AML-193 (cell line): ENCODE measurements around the gene ZBTB49.

Experiments
- DNase-seq, 2 experiments: peaks; one replicate each; lab custom pipeline; 2025; lab: John Stamatoyannopoulos, UW

The ZBTB49 gene

DNA sequence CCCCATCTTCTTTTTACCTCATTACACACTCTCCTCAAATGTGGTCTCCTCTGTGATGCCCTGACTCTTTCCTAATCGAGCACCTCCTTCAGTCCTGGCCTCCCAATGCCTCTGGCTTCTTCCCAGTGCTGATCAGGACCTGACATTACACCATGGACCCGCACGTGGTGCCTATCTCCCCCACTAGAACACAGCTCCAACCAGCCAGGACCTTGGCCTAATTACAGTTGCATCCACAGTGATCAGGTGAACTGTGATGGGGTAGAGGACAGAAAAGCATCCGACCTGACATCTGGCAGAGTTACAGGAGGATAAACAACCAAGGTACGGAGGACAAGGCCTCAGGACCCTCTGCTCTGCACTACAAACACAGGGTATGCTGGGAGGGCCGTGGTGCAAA, 12.5 kb upstream of the ZBTB49 start:
- no peak for DNase-seq

DNA sequence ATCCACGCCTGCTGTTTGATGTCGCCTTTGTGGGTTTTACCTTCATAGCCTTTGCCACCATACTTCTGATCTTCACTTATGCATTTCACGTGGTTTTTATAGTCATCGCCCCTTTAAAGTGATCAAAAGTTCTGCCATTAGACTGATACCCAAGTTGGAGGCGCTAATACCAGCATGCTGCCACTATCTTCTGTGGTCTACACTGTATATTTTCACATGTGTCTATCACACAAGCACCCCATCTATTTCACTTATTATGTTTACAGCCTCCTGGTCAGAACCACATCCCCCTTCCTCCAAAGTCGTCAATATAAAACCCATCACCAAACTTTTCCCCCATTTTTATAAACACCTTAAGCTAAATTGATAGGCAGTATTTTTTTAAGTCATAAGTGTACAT, 8.3 kb upstream of the ZBTB49 start:
- no peak for DNase-seq

DNA sequence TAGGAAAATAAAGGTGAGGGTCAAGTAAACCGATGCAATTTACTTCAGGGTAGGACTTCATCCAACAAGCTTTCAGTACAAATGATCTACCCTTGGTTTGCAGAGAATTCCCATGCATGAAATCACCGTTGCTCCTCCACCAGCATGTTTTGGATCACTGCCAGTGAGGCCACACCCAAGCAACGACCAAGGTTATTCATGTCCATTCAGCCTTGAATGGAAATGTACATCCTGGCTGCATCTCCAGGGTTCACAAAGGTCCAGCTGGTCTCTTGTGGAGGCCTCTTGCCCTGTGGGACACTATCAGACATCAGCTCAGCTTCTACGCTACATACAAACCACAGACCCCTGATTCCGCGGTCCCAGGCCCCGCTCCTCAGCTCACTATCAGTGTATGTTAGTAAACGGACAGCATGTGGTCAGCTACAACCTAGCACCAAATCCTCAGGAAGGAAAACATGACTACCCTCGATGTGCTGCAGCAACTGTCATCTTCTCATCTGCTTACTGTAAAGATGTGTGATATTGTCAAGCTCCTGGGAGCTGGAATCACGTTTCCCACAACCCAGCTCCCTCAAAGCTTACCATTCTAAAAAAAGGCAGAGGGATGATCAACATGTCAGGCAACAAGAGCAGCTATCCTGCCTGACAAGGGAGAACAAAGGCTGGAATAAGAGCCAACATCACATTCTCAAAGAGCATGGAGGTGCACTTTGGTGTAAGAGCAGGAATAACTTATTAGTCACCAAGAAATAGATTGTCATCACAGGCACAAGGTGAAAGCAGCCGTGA, 5.0 kb upstream of the ZBTB49 start:
- no peak for DNase-seq

DNA sequence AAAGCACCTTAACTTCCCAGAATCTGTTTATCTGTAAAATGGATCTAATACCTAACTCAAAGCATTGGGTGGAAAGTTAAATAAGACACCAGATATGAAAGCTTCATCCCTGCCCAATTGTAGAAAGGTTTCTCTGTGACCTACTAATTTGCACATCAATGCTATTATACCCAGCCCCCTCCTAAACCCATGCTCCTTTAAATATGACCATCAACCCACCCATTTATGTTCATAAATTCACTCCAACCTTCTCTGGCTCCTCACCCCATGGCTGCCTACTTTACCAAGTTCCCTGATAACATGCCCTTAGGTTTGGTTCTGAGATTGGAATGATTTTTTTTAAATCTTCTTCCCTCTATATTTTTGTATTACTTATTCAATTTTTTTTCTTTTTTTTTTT, 2.0 kb upstream of the ZBTB49 start:
- no peak for DNase-seq

DNA sequence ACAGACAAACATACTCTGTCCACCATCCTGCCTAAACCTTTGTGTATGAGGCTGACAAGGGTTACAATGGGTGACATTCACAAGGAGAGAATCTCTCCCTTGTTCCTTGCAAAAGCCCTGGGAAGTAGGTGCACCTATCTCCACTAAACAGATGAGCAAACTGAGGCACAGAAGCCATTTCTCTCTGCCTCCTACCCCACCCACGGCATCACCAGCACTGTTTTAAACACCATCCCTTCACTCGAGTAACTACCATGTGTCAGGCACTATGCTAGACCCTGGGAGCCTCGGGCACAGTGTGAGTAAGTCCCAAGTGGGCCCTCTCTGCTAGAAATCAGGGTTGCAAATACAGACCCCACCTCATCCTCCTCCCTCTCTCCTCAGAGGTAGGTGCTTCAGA, 996 bp upstream of the ZBTB49 start:
- DNase-seq, result no peak

DNA sequence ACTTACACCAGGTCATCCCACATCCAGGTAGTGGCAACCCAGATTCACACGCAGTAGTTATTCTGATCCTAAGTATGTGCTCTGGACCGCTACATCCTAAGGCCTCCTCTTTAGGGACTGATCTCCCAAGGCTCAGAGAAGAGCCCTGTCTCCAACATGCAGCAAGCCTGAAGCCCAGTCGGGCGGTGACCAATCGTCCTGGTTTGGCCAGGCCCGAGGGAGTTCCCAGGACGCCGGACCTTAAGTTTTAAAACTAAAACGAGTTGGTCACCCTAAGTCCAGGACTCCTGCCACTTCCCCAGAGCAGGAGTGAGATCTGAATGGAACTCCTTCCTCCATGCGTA, 482 bp upstream of the ZBTB49 start:
- no peak for DNase-seq

DNA sequence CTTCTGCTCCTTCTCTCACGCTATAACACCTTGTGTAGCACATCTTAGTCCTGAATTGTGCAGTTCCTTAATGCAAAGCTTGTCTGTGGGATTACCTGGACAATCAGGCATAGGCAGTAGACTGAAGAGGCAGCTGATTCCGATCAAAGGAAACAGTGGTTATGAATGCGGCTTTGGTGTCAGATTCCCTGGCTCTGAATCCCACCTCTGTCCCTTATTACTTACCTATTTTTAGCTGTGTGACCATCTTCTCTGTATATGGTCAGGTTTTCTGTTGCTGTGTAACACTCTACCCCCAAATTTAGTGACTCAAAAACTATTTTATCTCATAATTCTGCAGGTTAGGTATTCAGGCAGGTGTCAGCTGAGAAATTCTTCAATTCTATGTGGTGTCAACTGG, 3.2 kb downstream of the ZBTB49 start:
- DNase-seq, result no peak

DNA sequence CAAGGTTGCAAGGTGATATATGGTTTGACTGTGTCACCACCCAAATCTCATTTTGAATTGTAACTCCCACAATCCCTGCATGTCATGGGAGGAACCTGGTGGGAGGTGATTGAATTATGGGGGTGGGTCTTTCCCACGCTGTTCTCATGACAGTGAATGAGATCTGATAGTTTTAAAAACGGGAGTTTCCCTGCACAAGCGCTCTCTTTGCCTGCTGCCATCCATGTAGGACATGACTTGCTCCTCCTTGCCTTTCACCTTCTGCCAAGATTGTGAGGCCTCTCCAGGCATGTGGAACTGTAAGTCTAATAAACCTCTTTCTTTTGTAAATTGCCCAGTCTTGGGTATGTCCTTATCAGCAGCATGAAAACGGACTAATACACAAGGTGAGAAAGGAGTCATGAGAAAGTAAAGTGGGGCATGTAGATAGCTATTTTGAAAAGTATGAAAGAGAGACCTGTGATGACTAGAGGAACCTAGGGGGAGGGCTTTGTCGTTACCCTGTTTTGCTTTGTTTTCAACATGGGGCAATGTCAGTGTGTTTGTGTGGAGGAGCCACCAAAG, 6.3 kb downstream of the ZBTB49 start:
- no peak for DNase-seq

DNA sequence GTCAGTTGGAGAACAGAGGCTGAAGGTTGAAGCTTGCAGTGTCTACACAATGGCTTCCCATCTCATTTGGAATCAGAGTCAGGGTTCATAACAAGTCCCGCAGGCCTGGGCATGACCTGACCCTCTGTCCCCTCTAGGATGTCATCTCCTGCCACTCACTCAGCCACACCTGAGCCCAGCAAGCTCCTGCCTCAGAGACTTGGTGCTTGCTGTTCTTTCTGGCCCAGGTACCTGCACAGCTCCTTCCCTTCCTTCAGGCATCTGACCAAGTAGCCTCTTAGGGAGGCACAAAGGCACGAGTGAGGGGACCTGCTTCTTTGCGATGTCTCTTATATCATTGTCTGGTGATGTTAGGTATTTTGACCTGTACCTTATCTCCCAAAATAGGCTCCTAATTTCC, 9.0 kb downstream of the ZBTB49 start:
- DNase-seq, result no peak

DNA sequence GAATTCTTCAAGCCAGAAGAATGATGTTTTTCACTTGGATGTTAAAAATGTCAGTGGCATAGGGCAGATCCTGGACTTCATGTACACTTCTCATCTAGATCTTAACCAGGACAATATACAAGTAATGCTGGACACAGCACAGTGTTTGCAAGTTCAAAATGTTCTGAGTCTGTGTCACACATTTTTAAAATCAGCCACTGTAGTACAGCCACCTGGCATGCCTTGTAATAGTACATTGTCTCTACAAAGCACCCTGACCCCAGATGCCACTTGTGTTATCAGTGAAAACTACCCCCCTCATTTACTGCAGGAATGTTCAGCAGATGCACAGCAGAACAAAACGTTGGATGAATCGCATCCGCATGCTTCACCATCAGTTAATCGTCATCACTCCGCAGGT, 11.9 kb downstream of the ZBTB49 start:
- DNase-seq, result no peak

DNA sequence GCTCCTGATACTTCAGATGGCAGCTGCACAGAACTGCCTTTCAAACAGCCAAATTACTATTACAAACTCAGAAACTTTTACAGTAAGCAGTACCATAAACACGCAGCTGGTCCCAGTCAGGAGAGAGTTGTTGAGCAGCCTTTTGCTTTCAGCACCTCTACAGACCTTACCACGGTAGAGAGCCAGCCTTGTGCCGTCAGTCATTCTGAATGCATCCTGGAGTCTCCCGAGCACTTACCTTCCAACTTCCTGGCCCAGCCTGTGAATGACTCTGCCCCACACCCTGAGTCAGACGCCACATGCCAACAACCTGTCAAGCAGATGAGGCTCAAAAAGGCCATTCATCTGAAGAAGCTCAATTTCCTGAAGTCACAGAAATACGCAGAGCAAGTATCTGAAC, 12.4 kb downstream of the ZBTB49 start:
- no peak for DNase-seq

DNA sequence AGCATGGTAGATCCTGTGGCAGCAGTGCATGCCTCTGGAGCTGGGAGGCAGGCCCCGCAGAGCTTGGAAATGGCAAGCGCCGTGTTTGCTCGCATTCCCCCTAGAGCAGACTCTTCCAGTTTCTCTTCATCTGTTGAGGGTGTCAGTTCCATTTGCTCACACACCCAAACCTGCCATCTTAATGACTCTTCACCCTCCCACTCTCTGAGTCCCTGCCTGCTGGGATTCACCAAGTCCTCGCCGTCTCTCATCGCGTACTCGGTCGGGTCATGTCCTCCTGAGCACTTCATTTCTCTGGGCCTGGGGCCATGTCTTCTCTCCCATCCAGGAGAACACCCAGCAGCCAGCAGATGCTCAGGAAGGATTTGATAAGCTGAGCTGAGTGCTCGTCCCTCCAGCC, 16.9 kb downstream of the ZBTB49 start:
- DNase-seq, result no peak

DNA sequence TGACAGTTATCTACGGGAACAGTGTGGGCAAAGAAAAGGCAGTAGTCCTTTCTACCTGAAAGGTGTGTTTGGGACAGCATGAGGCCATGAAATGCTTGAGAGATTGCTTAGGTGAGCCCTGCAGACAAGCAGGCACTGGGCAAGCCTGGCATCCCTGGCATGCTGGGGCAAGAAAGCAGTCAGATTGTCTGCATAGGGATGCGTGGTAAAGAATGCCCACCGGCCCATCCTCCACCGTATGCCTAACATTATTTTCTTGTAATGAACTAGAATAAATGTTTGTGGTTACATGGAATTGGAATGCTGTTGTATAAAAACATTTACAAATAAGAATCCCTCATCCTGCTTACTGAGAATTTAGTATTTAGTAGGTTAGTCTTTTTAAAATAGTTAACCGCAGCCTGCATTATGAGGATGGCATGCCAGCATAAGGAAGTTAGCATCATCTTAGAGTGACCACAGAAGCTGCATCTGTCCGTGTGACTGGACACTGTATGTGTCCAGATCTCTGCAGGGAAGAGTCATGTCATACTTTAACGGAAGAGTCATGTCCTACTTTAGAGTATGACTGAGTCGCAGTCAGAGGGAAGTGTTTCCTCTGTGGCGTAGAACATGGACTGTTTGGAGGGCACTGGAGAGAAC, 18.9 kb downstream of the ZBTB49 start:
- no peak for DNase-seq

DNA sequence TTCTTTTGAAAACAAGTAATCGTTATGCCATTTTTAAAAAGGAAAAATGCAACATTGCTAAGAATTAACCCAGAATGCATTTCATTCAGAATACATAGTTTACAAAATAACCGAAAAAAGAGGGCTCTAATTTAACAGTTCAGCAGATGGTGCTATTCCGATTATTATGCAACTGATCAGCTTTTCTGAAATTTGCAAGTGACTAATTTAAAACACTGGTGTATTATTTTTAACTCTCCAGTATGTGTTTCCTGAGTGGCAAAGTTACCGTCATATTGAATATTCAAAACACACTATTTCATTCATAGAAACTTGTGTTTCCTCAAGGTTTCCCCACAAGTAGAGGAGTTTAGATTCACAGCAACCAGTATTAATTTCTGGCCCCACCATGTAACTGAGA, 21.1 kb downstream of the ZBTB49 start:
- DNase-seq, result no peak

DNA sequence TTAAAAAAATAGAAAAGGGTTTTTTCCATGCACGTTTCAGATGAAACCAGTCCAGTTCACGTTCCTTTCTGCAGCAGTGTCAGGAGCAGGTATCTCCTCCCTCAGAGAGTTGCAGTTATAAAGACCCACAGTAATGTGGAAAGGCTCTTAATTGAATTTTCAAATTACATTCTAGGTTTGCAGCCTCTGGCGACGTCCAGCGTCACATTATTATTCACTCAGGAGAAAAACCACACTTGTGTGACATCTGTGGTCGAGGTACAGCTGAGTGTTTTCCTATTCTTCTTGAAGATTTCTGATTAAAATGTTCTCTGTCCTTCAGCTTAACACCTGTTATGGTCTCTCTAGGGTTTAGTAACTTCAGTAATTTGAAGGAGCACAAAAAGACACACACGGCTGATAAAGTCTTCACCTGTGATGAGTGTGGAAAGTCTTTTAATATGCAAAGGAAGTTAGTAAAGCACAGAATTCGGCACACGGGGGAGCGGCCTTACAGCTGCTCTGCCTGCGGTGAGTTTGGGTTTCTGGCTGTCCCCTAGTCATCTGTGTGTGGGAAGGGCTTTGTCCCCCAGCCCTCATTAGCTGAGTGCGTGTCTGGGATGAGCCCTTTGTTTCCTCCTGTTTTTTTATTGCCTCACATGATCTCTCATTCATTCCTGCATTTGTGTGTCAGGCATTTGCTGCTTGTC, 25.6 kb downstream of the ZBTB49 start:
- no peak for DNase-seq

DNA sequence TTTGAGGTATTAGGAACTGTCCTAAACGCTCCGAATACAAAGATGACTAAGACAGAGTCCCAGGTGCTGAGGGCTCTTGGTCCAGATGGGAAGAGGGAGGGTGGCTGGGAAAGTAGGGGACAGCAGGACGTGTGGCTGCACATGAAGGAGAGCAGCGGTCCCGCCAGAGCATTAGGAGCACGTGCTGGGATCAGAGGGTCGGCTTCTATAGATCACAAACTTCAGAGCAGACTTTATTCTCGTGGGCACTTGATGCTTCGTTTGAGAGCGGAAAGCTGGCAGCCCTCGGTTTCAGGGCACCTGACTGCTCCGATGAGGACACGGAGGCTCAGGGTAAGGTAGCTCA, 26.1 kb downstream of the ZBTB49 start:
- no peak for DNase-seq

DNA sequence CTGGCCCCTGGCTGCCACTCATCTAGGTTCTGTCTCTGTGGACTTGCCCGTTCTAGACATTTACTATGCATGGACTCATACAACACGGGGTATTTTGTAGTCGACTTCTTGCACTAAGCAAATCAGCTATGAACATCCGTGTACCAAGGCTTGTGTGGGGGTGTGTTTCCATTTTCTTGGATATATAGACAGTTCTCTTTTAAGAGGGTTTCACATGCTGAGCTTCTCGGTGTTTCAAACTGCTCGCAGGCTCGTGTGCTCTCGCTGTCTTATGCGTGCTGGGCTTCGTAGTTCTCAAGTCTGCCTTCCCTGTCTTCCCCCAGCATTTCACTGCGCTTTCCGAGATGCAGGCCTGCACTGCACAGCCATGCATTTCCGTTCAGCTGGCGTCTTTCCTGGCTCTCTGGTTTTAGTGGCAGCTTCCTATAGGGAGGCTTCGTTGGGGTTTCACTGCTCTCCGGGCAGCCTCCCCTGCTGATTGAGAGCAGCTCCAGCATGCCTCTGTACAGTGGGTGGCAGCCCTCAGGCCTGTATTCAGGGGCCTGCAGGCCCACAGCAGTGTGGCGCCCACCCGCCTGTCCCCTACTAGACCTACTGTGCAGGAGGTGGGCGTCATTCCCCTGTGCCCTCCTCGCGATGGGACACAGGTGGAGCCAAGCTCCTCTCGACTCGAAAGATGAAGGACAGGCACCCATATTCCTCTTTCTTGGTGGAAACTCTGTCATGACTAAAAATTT, 27.6 kb downstream of the ZBTB49 start:
- no peak for DNase-seq

DNA sequence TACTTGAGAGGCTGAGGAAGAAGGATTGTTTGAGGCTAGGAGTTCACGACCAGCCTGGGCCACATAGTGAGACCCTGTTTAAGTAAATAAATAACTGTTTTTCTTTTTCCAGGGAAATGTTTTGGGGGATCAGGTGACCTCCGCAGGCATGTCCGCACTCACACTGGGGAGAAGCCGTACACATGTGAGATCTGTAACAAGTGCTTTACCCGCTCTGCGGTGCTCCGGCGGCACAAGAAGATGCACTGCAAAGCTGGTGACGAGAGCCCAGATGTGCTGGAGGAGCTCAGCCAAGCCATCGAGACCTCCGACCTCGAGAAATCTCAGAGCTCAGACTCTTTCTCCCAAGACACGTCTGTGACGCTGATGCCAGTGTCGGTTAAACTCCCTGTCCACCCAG, 30.5 kb downstream of the ZBTB49 start:
- DNase-seq, result no peak

DNA sequence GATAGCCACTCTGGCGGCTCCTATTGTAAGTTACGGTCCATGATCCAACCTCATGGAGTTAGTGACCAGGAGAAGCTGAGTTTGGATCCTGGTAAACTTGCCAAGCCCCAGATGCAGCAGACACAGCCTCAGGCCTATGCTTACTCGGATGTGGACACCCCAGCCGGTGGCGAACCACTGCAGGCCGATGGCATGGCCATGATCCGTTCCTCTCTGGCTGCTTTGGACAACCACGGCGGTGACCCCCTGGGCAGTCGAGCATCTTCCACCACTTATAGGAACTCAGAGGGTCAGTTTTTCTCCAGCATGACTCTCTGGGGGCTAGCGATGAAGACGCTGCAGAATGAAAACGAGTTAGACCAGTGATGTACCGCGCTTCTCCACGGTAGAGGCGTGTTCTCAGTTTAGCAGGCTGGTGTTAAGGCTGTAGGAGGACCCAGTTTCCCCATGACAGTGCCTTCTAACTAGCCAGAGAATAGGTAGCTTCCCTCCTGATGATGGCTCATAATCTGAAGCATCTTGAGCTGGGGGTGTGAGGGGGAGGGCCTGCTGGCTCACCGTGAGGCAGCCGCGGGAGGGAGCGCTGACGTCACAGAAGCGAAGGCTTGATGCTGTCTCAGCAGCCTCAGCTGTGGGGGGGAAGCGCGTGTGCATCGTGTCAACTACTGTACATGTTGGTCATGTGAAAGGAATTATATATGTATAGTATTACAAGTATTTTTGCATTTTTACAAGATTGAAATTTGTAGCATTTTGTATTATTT, 31.1 kb downstream of the ZBTB49 start:
- DNase-seq, result no peak

DNA sequence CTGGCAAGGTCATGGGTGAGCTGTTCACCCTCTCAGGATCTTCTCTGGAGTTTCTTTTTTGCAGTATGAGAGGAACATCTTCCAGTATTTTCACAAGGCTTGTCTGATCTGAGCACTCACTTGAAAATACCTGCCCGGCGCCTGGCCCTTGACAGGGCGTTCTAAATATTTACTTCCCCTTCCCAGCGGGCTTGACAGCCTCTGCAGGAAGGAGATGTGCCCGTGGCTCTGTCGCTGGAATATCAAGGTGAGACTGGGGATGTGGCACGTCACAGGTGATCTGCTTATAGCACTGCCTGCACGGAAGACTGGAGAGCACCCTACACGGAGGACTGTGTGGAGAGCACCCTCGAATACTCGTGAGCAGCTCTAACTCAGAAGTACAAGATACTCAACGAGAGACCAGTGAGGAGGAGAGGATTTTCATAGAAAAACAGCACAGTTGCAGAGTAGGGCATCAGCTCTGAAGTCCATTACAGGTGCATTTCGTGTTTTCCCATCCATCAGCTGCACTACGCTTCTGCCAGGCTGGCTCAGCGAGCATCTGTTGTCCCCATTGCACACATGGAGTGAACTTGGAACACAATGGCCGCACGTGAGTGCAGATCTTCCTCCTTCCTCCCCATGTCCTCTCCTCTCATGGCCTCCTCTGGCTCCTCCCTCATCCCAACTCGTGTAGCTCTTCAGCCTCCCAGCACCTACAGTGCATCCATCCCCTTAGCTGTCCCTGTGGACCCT, 32.1 kb downstream of the ZBTB49 start:
- DNase-seq, result no peak
